ENCODE data around the gene CCDC141. TPM values are rescaled to one million over a fixed set of nuclear protein-coding genes. Genes with fewer than 3 reads are reported as not detected.

Gene CCDC141
- total RNA-seq, 4 donors from 2014 or later: 1.6 to 10.3 (median 5.3) TPM

GRCh38 chr2:179082697-179083096, 32.8 kb upstream of the CCDC141 start:
- Histone ChIP-seq H3K36me3 (no peaks in the 10 kb centered on the region), H3K27ac (no peak overlapping the region), H3K4me3 (no peak overlapping the region), H3K9me3 (peaks cover 0 to 16% (median 0%) of the 10 kb centered on the region in 3 donors), H3K4me1 (no peaks in the 10 kb centered on the region), H3K27me3 (no peaks in the 10 kb centered on the region)
- ATAC-seq: no peak
- 79% methylated on average over 2 of the region's 2 CpGs; no CpG with 5 or more reads in 1 of the 2 donors for WGBS, 2 donors (ENCODE audit: low coverage in 1 of 2)
- no peak for TF ChIP-seq POLR2A (IDR thresholded peaks at IDR 0.05)
- TF ChIP-seq EP300 (IDR thresholded peaks at IDR 0.05): no peak
- TF ChIP-seq POLR2AphosphoS5 (IDR thresholded peaks at IDR 0.05): no peak
- TF ChIP-seq, protein P1, sequence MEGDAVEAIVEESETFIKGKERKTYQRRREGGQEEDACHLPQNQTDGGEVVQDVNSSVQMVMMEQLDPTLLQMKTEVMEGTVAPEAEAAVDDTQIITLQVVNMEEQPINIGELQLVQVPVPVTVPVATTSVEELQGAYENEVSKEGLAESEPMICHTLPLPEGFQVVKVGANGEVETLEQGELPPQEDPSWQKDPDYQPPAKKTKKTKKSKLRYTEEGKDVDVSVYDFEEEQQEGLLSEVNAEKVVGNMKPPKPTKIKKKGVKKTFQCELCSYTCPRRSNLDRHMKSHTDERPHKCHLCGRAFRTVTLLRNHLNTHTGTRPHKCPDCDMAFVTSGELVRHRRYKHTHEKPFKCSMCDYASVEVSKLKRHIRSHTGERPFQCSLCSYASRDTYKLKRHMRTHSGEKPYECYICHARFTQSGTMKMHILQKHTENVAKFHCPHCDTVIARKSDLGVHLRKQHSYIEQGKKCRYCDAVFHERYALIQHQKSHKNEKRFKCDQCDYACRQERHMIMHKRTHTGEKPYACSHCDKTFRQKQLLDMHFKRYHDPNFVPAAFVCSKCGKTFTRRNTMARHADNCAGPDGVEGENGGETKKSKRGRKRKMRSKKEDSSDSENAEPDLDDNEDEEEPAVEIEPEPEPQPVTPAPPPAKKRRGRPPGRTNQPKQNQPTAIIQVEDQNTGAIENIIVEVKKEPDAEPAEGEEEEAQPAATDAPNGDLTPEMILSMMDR (IDR thresholded peaks at IDR 0.05): no peak

DNA sequence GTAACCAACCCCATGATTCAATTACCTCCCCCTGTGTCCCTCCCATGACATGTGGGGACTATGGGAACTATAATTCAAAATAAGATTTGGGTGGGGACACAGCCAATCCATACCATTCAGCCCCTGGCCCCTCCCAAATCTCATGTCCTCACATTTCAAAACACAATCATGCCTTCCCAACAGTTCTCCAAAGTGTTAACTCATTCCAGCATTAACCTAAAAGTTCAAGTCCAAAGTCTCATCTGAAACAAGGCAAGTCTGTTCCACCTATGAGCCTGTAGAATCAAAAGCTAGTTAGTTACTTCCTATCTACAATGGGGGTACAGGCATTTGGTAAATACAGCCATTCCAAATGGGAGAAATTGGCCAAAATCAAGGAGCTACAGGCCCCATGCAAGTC, 32.0 kb upstream of the CCDC141 start:
- no peak for TF ChIP-seq POLR2A (IDR thresholded peaks at IDR 0.05)
- TF ChIP-seq, protein P1 (IDR thresholded peaks at IDR 0.05): no peak
- TF ChIP-seq POLR2AphosphoS5 (IDR thresholded peaks at IDR 0.05): no peak
- TF ChIP-seq EP300 (IDR thresholded peaks at IDR 0.05): no peak
- Histone ChIP-seq H3K9me3 (peaks cover 0 to 22% (median 0%) of the 10 kb centered on the region in 3 donors), H3K4me3 (no peak overlapping the region), H3K27me3 (no peaks in the 10 kb centered on the region), H3K36me3 (no peaks in the 10 kb centered on the region), H3K4me1 (no peaks in the 10 kb centered on the region), H3K27ac (no peak overlapping the region)
- no peak for ATAC-seq

DNA sequence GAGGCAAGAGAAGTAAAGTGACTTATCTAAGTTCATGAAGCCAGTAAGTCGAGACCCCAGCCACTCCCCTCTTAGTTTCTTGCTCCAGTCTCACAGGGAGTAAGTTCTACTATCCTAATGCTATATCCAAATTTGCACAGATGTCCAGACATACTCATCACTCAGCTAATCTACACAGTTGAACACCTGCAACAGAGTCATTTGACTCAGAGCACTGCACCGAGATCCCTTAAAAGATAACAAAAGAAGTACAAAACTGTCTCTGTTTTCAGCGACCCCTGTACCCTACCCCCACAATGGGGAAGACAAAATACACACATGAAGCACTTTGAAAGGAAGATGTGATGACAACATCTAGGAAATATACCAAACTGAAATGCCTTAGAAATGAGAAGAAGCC, 22.6 kb upstream of the CCDC141 start:
- WGBS, 2 donors (ENCODE audit: low coverage in 1 of 2): 50 to 77% methylated on average over 2 to 3 of the region's 3 CpGs
- TF ChIP-seq POLR2A (IDR thresholded peaks at IDR 0.05) (no peak), EP300 (IDR thresholded peaks at IDR 0.05) (no peak)
- ATAC-seq: no peak
- Histone ChIP-seq H3K4me3 (no peak overlapping the region), H3K9me3 (peaks cover 0 to 8% (median 0%) of the 10 kb centered on the region in 3 donors), H3K27me3 (no peaks in the 10 kb centered on the region), H3K4me1 (no peaks in the 10 kb centered on the region), H3K27ac (no peak overlapping the region), H3K36me3 (no peaks in the 10 kb centered on the region)

DNA sequence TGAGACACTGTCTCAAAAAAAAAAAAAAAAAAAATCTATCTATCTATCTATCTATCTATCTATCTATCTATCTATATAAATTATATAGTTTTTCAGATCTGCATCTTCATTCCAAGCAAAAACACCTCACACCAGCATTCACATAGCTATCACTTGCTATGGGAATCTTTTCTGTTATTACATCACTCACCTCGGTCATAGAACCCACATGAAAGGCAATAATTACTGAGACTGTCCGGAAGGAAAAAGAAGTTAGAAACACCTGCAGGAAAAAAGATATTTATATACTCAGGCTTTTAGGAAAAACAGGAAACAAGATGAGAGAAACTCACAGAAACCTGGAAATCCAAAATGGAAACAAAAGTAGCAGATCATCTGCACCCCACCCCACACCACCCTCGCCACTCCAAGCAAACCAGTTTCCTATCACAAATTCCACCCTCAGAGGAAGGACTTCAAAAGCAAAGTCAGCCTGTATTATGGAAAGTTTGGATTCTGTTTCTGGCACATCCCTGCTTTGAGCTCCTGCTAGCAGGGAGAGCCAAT, 21.9 kb upstream of the CCDC141 start:
- TF ChIP-seq POLR2A (IDR thresholded peaks at IDR 0.05) (no peak), EP300 (IDR thresholded peaks at IDR 0.05) (no peak), POLR2AphosphoS5 (IDR thresholded peaks at IDR 0.05) (no peak)
- TF ChIP-seq, protein P1 (IDR thresholded peaks at IDR 0.05): no peak
- no peaks in the 10 kb centered on the region for H3K36me3 ChIP-seq
- no peak overlapping the region for H3K27ac ChIP-seq
- no peak for ATAC-seq
- H3K4me1 ChIP-seq: no peaks in the 10 kb centered on the region
- WGBS, 2 donors (ENCODE audit: low coverage in 1 of 2): 49 to 64% methylated on average over 3 of the region's 3 CpGs
- peaks cover 0 to 8% (median 0%) of the 10 kb centered on the region in 3 donors for H3K9me3 ChIP-seq
- H3K27me3 ChIP-seq: no peaks in the 10 kb centered on the region
- H3K4me3 ChIP-seq: no peak overlapping the region

DNA sequence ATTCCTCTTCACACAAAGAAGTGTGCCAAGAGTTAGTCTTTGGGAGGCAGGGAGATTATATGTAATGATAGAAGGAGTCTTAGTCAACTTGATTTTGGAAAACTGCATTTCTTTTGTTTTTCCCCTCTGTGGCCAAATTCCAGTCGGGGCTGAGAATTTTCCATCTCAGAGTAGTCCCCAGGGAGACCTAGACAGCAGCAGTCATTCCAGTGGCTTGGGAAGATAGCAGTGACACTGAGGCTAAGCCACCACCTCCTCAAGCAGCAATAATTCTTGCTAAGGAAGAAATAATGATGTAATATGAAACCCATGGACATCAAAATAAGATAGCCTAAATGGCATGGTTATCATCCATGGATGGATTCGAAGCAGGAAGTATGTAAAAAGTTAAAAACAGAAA, 21.0 kb upstream of the CCDC141 start:
- no peak overlapping the region for H3K4me3 ChIP-seq
- no peaks in the 10 kb centered on the region for H3K4me1 ChIP-seq
- peaks cover 0 to 9% (median 0%) of the 10 kb centered on the region in 3 donors for H3K9me3 ChIP-seq
- no peak for ATAC-seq
- TF ChIP-seq POLR2AphosphoS5 (IDR thresholded peaks at IDR 0.05) (no peak), EP300 (IDR thresholded peaks at IDR 0.05) (no peak), POLR2A (IDR thresholded peaks at IDR 0.05) (no peak)
- TF ChIP-seq, protein P1 (IDR thresholded peaks at IDR 0.05): no peak
- H3K36me3 ChIP-seq: no peaks in the 10 kb centered on the region
- 78 to 82% methylated on average over 1 to 2 of the region's 2 CpGs for WGBS, 2 donors (ENCODE audit: low coverage in 1 of 2)
- no peaks in the 10 kb centered on the region for H3K27me3 ChIP-seq
- H3K27ac ChIP-seq: no peak overlapping the region
